ENCODE measurements around the gene DYRK1B. TPM values are rescaled to one million over a fixed set of nuclear protein-coding genes. Genes with fewer than 3 reads are reported as not detected.

DYRK1B gene
- total RNA-seq, 1 experiment from 2014 or later: 322 TPM

DNA sequence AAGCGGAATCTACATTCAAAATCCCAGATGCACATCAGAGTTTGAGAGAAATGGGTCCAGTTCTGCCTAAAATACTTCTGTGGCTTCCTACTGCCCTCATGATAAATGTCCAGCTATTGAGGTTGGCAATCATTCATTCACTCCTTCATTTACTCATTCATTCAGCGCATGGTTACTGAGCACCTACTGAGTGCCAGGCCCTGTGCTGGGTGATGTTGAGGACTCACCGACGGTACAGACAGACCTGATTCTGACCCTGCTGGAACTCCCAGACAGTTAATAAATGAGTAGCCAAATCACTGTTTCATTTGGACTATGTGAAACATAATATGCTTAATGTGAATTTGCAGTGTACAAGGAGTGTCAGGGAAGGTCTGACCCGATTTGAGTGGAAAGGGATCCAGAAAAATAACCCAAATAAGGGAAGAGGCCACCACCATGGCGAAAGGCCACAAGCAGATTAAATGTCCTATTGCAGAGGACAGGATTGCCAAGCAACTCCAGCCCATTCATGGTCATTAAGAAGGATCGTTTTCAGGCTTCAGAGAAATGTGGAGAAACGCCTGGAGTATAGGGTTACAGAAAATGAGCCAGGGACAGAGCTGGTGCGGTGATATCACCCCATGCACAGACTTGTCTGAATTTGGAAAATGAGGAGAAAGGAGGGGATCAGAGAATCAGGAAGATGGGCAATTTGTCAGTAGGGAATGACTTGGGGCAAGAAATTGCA is 20.5 kb downstream of the DYRK1B start:
- POLR2A ChIA-PET: interaction anchor here (0.6 to 2.6 kb wide), 2 partner anchors 20 to 119 kb away, joined by 5 to 11 read pairs; partner anchors contain the start of gene DYRK1B
- Histone ChIP-seq H3K27ac (ENCODE audit: low read length) (no peak overlapping the region), H3K4me1 (ENCODE audit: control insufficient read depth, insufficient read depth, low read length) (no peaks in the 10 kb centered on the region), H3K27me3 (ENCODE audit: control insufficient read depth, insufficient read depth, low read length) (no peaks in the 10 kb centered on the region), H3K36me3 (ENCODE audit: control insufficient read depth, insufficient read depth, low read length) (no peaks in the 10 kb centered on the region), H3K9me3 (ENCODE audit: control insufficient read depth, insufficient read depth, low read depth, low read length) (peaks cover 14% of the 10 kb centered on the region), H3K4me3 (ENCODE audit: low read depth in 2 of 2, low read length in 2 of 2) (no peak overlapping the region)
- no TSS peak for BruUV-seq (replicated peaks)
- intact Hi-C loops (cut with micrococcal nuclease; ENCODE audit: unreplicated experiment): no loop called here
- CTCF ChIA-PET: interaction anchor here (0.5 to 2.5 kb wide), 10 partner anchors 11 to 492 kb away, joined by 3 to 15 read pairs (median 4); partner anchors contain the start of gene DYRK1B
- TF ChIP-seq SIN3A (IDR thresholded peaks at IDR 0.05; ENCODE audit: borderline replicate concordance, insufficient read depth, low read depth, low read length) (no peak), CTCF (IDR thresholded peaks at IDR 0.05) (no peak)
- DNase-seq (ENCODE audit: low read depth, low spot score) (no peak), ATAC-seq (peak; percentile 5; the same call in 1 of the 2 replicates)
- in situ Hi-C loops (cut with HindIII; ENCODE audit: low pct_unique_long_range_greater_than_20kb, low sequenced_read_pairs): no loop called here

- no peak overlapping the region for H3K4me3 ChIP-seq (ENCODE audit: low read depth in 2 of 2, low read length in 2 of 2)
- ChIA-PET POLR2A (interaction anchor here (0.6 to 1.9 kb wide), 3 partner anchors 18 to 31 kb away, joined by 4 to 20 read pairs (median 6); partner anchors contain the start of gene DYRK1B), CTCF (interaction anchor here (0.6 to 12.0 kb wide), 5 partner anchors 18 to 400 kb away, joined by 5 to 248 read pairs (median 5); no protein-coding TSS in a partner anchor)
- TF ChIP-seq SIN3A (IDR thresholded peaks at IDR 0.05; ENCODE audit: borderline replicate concordance, insufficient read depth, low read depth, low read length) (no peak), CTCF (IDR thresholded peaks at IDR 0.05) (no peak)
- H3K4me1 ChIP-seq (ENCODE audit: control insufficient read depth, insufficient read depth, low read length): no peaks in the 10 kb centered on the region
- no peak for ATAC-seq
- H3K27me3 ChIP-seq (ENCODE audit: control insufficient read depth, insufficient read depth, low read length): no peaks in the 10 kb centered on the region
- BruUV-seq (replicated peaks): no TSS peak
- intact Hi-C loops (cut with micrococcal nuclease; ENCODE audit: unreplicated experiment): no loop called here
- DNase-seq (ENCODE audit: low read depth, low spot score): no peak
- no peak overlapping the region for H3K27ac ChIP-seq (ENCODE audit: low read length)
- in situ Hi-C loops (cut with HindIII; ENCODE audit: low pct_unique_long_range_greater_than_20kb, low sequenced_read_pairs): no loop called here
- H3K36me3 ChIP-seq (ENCODE audit: control insufficient read depth, insufficient read depth, low read length): no peaks in the 10 kb centered on the region
- H3K9me3 ChIP-seq (ENCODE audit: control insufficient read depth, insufficient read depth, low read depth, low read length): peaks cover 19% of the 10 kb centered on the region
These were observed 22.9 kb downstream of the DYRK1B start for GRCh38 chr19:39811064-39811463.

- DNase-seq (ENCODE audit: low read depth, low spot score) (no peak), ATAC-seq (no peak)
- CTCF ChIA-PET: interaction anchor here (0.6 to 12.0 kb wide), 5 partner anchors 10 to 181 kb away, joined by 5 to 248 read pairs (median 5); partner anchors contain the start of gene PSMC4
- in situ Hi-C loops (cut with HindIII; ENCODE audit: low pct_unique_long_range_greater_than_20kb, low sequenced_read_pairs) (no loop called here), intact Hi-C loops (cut with micrococcal nuclease; ENCODE audit: unreplicated experiment) (no loop called here)
- Histone ChIP-seq H3K36me3 (ENCODE audit: control insufficient read depth, insufficient read depth, low read length) (no peaks in the 10 kb centered on the region), H3K27me3 (ENCODE audit: control insufficient read depth, insufficient read depth, low read length) (no peaks in the 10 kb centered on the region), H3K9me3 (ENCODE audit: control insufficient read depth, insufficient read depth, low read depth, low read length) (peaks cover 19% of the 10 kb centered on the region), H3K4me1 (ENCODE audit: control insufficient read depth, insufficient read depth, low read length) (no peaks in the 10 kb centered on the region), H3K4me3 (ENCODE audit: low read depth in 2 of 2, low read length in 2 of 2) (no peak overlapping the region), H3K27ac (ENCODE audit: low read length) (no peak overlapping the region)
- no peak for TF ChIP-seq POLR2AphosphoS5 (IDR thresholded peaks at IDR 0.05; ENCODE audit: low read depth, low read length)
- TF ChIP-seq TCF7L2 (IDR thresholded peaks at IDR 0.05; ENCODE audit: low read depth, low read length): no peak
- no peak for TF ChIP-seq SIN3A (IDR thresholded peaks at IDR 0.05; ENCODE audit: borderline replicate concordance, insufficient read depth, low read depth, low read length)
- no peak for TF ChIP-seq CTCF (IDR thresholded peaks at IDR 0.05)
- TF ChIP-seq, protein P1, sequence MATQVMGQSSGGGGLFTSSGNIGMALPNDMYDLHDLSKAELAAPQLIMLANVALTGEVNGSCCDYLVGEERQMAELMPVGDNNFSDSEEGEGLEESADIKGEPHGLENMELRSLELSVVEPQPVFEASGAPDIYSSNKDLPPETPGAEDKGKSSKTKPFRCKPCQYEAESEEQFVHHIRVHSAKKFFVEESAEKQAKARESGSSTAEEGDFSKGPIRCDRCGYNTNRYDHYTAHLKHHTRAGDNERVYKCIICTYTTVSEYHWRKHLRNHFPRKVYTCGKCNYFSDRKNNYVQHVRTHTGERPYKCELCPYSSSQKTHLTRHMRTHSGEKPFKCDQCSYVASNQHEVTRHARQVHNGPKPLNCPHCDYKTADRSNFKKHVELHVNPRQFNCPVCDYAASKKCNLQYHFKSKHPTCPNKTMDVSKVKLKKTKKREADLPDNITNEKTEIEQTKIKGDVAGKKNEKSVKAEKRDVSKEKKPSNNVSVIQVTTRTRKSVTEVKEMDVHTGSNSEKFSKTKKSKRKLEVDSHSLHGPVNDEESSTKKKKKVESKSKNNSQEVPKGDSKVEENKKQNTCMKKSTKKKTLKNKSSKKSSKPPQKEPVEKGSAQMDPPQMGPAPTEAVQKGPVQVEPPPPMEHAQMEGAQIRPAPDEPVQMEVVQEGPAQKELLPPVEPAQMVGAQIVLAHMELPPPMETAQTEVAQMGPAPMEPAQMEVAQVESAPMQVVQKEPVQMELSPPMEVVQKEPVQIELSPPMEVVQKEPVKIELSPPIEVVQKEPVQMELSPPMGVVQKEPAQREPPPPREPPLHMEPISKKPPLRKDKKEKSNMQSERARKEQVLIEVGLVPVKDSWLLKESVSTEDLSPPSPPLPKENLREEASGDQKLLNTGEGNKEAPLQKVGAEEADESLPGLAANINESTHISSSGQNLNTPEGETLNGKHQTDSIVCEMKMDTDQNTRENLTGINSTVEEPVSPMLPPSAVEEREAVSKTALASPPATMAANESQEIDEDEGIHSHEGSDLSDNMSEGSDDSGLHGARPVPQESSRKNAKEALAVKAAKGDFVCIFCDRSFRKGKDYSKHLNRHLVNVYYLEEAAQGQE (IDR thresholded peaks at IDR 0.05; ENCODE audit: insufficient read depth in 1 of 2, low read depth in 2 of 2, low read length in 1 of 2): no peak
- POLR2A ChIA-PET: interaction anchor here (0.6 to 1.9 kb wide), 5 partner anchors 8 to 30 kb away, joined by 6 to 24 read pairs (median 11); partner anchors contain the start of gene DYRK1B
- BruUV-seq (replicated peaks): no TSS peak
These were observed 23.5 kb downstream of the DYRK1B start for GRCh38 chr19:39810424-39810823.

Data from Panc1 (cell line).